HG02759 (cell line): Measurements from ENCODE around the gene PLXNA1.
A peak's percentile ranks its signal among the peaks of the same experiment; 100 is the strongest.

ENCODE experiments used
- ATAC-seq: cut with Tn5 transposase; IDR thresholded peaks from one replicate; pipeline ENCODE4 v1.9.1; 2021; ENCODE audit warnings: mild to moderate bottlenecking, moderate library complexity; ENCODE audit not compliant: unreplicated experiment

Gene PLXNA1

GRCh38 chr3:127015282-127016042, 32.5 kb downstream of the PLXNA1 start:
- peak; percentile 79 for ATAC-seq

GRCh38 chr3:127016043-127016343, 33.1 kb downstream of the PLXNA1 start:
- ATAC-seq: no peak

GRCh38 chr3:127016461-127016860, 33.5 kb downstream of the PLXNA1 start:
- ATAC-seq: no peak

GRCh38 chr3:127017229-127017628, 34.3 kb downstream of the PLXNA1 start:
- no peak for ATAC-seq

- ATAC-seq: no peak
Observed at GRCh38 chr3:127017781-127018180, 34.9 kb downstream of the PLXNA1 start.

GRCh38 chr3:127018306-127018828, 35.5 kb downstream of the PLXNA1 start:
- no peak for ATAC-seq

GRCh38 chr3:127019449-127019848, 36.5 kb downstream of the PLXNA1 start:
- ATAC-seq: no peak

GRCh38 chr3:127020543-127020942, 37.6 kb downstream of the PLXNA1 start:
- no peak for ATAC-seq

- no peak for ATAC-seq
Observed at GRCh38 chr3:127022849-127023248, 39.9 kb downstream of the PLXNA1 start.

- no peak for ATAC-seq
Observed at GRCh38 chr3:127025456-127025855, 42.5 kb downstream of the PLXNA1 start.

- ATAC-seq: no peak
Observed at GRCh38 chr3:127026036-127026435, 43.1 kb downstream of the PLXNA1 start.

GRCh38 chr3:127026661-127027060, 43.7 kb downstream of the PLXNA1 start:
- no peak for ATAC-seq

- ATAC-seq: no peak
Observed at GRCh38 chr3:127027061-127027735, 44.3 kb downstream of the PLXNA1 start.

GRCh38 chr3:127027811-127028548, 45.1 kb downstream of the PLXNA1 start:
- ATAC-seq: no peak

- no peak for ATAC-seq
Observed at GRCh38 chr3:127028781-127029657, 46.1 kb downstream of the PLXNA1 start.

- no peak for ATAC-seq
Observed at GRCh38 chr3:127029658-127030507, 47.0 kb downstream of the PLXNA1 start.

- no peak for ATAC-seq
Observed at GRCh38 chr3:127030508-127031412, 47.8 kb downstream of the PLXNA1 start.

- no peak for ATAC-seq
Observed at GRCh38 chr3:127031413-127031810, 48.5 kb downstream of the PLXNA1 start.

- no peak for ATAC-seq
Observed at GRCh38 chr3:127031845-127032244, 48.9 kb downstream of the PLXNA1 start.
